Loucy (cell line): Measurements from ENCODE around the gene FAM177A1.

Experiments
- H2AFZ ChIP-seq: fragments of 200-600 bp; sonication (generic); 2 replicates; pipeline ENCODE4 v1.6.0; 2016; ENCODE audit warnings: antibody characterized with exemption, mild to moderate bottlenecking, low read length, moderate library complexity
- H3F3A ChIP-seq: fragments of 200-600 bp; 2 replicates; pipeline ENCODE4 v1.6.0; 2016; ENCODE audit warnings: antibody characterized with exemption, low read depth, mild to moderate bottlenecking
- H3K27me3 ChIP-seq: fragments of 200-600 bp; sonication (generic); 2 replicates; pipeline ENCODE4 v1.6.1; 2014; ENCODE audit warnings: low read length, mild to moderate bottlenecking; ENCODE audit not compliant: insufficient read depth, poor library complexity, severe bottlenecking
- H3K36me3 ChIP-seq: fragments of 200-600 bp; sonication (generic); 2 replicates; pipeline ENCODE4 v1.6.1; 2016; ENCODE audit warnings: low read length; ENCODE audit not compliant: insufficient read depth
- H3K4me1 ChIP-seq: fragments of 200-600 bp; sonication (generic); 2 replicates; pipeline ENCODE4 v1.5.1; 2014; ENCODE audit warnings: low read length, mild to moderate bottlenecking; ENCODE audit not compliant: insufficient read depth, poor library complexity, severe bottlenecking
- H3K4me2 ChIP-seq: fragments of 200-600 bp; sonication (generic); 2 replicates; pipeline ENCODE4 v1.6.0; 2014; ENCODE audit warnings: antibody characterized with exemption, low read length, low read depth, mild to moderate bottlenecking; ENCODE audit not compliant: poor library complexity, severe bottlenecking
- H3K4me3 ChIP-seq: fragments of 200-600 bp; sonication (generic); 2 replicates; pipeline ENCODE4 v1.5.1; 2014; ENCODE audit warnings: low read length, mild to moderate bottlenecking, mixed read lengths; ENCODE audit not compliant: poor library complexity, severe bottlenecking
- H3K79me2 ChIP-seq: fragments of 200-600 bp; sonication (generic); 2 replicates; pipeline ENCODE4 v1.6.1; 2014; ENCODE audit warnings: low read length; ENCODE audit not compliant: insufficient read depth
- H3K9ac ChIP-seq: fragments of 200-600 bp; sonication (generic); 2 replicates; pipeline ENCODE4 v1.6.0; 2014; ENCODE audit warnings: mild to moderate bottlenecking, low read depth, low read length, moderate library complexity; ENCODE audit not compliant: poor library complexity, severe bottlenecking
- H3K9me2 ChIP-seq: fragments of 200-600 bp; sonication (generic); replicated peaks from 2 replicates; pipeline ENCODE4 v1.6.1; 2016; ENCODE audit warnings: low read depth, low read length, mixed read lengths
- H3K9me3 ChIP-seq: fragments of 200-600 bp; sonication (generic); 2 replicates; pipeline ENCODE4 v1.6.1; 2014; ENCODE audit warnings: mild to moderate bottlenecking, antibody characterized with exemption, low read length, low read depth; ENCODE audit not compliant: insufficient read depth
- H4K20me1 ChIP-seq: fragments of 200-600 bp; sonication (generic); 2 replicates; pipeline ENCODE4 v1.6.0; 2014; ENCODE audit warnings: antibody characterized with exemption, low read length, mild to moderate bottlenecking; ENCODE audit not compliant: insufficient read depth, poor library complexity, severe bottlenecking
- EZH2phosphoT487 ChIP-seq: fragments of 200-600 bp; IDR thresholded peaks from 2 replicates; pipeline ENCODE4 v1.6.1; 2018; ENCODE audit warnings: antibody characterized with exemption, mild to moderate bottlenecking, moderate library complexity, borderline replicate concordance
- TF ChIP-seq, protein P1 (sequence below): fragments of 200-600 bp; sonication (generic); conservative IDR thresholded peaks from 2 replicates; pipeline ENCODE4 v1.5.1; 2014; ENCODE audit warnings: mild to moderate bottlenecking, antibody characterized with exemption, low read length

The FAM177A1 gene

DNA sequence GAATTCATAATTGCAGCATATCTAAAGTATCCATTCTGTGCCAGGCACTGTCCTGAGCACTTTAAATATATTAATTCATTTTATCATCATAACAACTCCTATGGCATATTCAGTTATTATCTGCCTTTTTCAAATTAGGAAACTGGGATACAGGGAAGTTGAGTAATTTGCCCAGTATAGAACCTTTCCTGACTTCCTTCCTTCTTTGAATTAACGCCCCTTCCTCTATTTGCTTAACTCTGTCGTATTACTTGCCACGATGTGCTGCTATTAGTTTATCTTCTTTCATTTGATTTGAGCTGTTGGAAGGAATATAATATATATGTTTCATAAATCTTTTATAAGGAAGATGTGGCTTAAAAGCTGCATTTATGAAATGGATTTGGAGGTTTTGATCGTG, 25.4 kb upstream of the FAM177A1 start:
- H3F3A ChIP-seq = no peaks in the 10 kb centered on the region
- no peak for TF ChIP-seq EZH2phosphoT487
- TF ChIP-seq, protein P1, sequence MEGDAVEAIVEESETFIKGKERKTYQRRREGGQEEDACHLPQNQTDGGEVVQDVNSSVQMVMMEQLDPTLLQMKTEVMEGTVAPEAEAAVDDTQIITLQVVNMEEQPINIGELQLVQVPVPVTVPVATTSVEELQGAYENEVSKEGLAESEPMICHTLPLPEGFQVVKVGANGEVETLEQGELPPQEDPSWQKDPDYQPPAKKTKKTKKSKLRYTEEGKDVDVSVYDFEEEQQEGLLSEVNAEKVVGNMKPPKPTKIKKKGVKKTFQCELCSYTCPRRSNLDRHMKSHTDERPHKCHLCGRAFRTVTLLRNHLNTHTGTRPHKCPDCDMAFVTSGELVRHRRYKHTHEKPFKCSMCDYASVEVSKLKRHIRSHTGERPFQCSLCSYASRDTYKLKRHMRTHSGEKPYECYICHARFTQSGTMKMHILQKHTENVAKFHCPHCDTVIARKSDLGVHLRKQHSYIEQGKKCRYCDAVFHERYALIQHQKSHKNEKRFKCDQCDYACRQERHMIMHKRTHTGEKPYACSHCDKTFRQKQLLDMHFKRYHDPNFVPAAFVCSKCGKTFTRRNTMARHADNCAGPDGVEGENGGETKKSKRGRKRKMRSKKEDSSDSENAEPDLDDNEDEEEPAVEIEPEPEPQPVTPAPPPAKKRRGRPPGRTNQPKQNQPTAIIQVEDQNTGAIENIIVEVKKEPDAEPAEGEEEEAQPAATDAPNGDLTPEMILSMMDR = no peak
- H3K36me3 ChIP-seq = peaks cover 78% of the 10 kb centered on the region; the same call in 1 of the 2 replicates
- no peaks in the 10 kb centered on the region for H4K20me1 ChIP-seq
- no peaks in the 10 kb centered on the region for H3K4me1 ChIP-seq
- no peak overlapping the region for H3K9ac ChIP-seq
- H3K9me2 ChIP-seq = no peaks in the 10 kb centered on the region
- H2AFZ ChIP-seq = no peak overlapping the region
- H3K27me3 ChIP-seq = no peaks in the 10 kb centered on the region
- H3K4me2 ChIP-seq = no peak overlapping the region
- no peaks in the 10 kb centered on the region for H3K9me3 ChIP-seq
- no peak overlapping the region for H3K4me3 ChIP-seq
- no peaks in the 10 kb centered on the region for H3K79me2 ChIP-seq

DNA sequence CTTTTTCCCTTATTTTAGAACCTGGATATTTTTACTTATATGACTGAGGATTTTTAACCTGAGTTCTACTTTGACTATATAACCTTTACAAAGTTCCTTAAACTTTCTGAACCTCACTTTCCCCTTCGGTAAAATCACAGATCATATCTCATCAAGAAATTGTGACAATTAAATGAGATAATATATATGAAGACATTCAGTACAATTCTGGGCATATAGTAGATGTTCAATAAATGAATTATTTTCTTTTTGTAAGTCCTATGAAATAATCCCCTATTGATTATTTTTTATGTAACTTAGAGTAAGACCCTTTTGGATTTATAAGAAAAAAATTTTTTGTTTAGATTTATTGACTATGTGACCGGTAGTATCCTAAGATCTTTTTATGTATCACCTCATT, 17.6 kb upstream of the FAM177A1 start:
- no peak overlapping the region for H3K4me2 ChIP-seq
- TF ChIP-seq, protein P1 = no peak
- TF ChIP-seq EZH2phosphoT487 = no peak

DNA sequence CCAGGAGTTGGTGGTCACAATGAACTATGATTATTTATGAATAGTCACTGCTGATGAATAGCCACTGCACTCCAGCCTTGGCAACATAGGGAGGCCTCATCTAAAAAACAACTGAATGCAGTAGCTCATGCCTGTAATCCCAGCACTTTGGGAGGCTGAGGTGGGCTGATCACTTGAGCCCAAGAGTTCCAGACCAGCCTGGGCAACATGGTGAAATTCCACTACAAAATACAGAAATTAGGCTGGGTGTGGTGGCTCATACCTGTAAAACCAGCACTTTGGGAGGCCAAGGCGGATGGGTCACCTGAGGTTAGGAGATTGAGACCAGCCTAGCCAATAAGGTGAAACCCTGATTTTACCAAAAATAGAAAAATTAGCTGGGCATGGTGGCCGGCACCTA, 13.5 kb upstream of the FAM177A1 start:
- Histone ChIP-seq H3K9me3 (peaks cover 10% of the 10 kb centered on the region; the same call in 1 of the 2 replicates), H3K4me1 (no peaks in the 10 kb centered on the region), H3K27me3 (no peaks in the 10 kb centered on the region), H2AFZ (no peak overlapping the region), H3F3A (no peaks in the 10 kb centered on the region), H3K4me2 (no peak overlapping the region), H3K9me2 (no peaks in the 10 kb centered on the region), H3K36me3 (peaks cover 30% of the 10 kb centered on the region; the same call in 1 of the 2 replicates), H3K79me2 (no peaks in the 10 kb centered on the region), H4K20me1 (no peaks in the 10 kb centered on the region), H3K9ac (no peak overlapping the region), H3K4me3 (no peak overlapping the region)
- TF ChIP-seq, protein P1 = no peak
- TF ChIP-seq EZH2phosphoT487 = no peak

More for the DNA sequence above, 17.6 kb upstream of the FAM177A1 start:
- H3K9ac ChIP-seq = no peak overlapping the region
- H3K27me3 ChIP-seq = no peaks in the 10 kb centered on the region
- no peaks in the 10 kb centered on the region for H3K4me1 ChIP-seq
- no peak overlapping the region for H3K4me3 ChIP-seq
- H3F3A ChIP-seq = no peaks in the 10 kb centered on the region
- peaks cover 52% of the 10 kb centered on the region; the same call in 1 of the 2 replicates for H3K36me3 ChIP-seq
- no peak overlapping the region for H2AFZ ChIP-seq
- H4K20me1 ChIP-seq = no peaks in the 10 kb centered on the region
- no peaks in the 10 kb centered on the region for H3K79me2 ChIP-seq
- H3K9me3 ChIP-seq = peaks cover 3% of the 10 kb centered on the region; the same call in 1 of the 2 replicates
- H3K9me2 ChIP-seq = no peaks in the 10 kb centered on the region
